ENCODE results near the gene SND1.
A peak's percentile ranks its signal among the peaks of the same experiment; 100 is the strongest.

Gene SND1

DNA sequence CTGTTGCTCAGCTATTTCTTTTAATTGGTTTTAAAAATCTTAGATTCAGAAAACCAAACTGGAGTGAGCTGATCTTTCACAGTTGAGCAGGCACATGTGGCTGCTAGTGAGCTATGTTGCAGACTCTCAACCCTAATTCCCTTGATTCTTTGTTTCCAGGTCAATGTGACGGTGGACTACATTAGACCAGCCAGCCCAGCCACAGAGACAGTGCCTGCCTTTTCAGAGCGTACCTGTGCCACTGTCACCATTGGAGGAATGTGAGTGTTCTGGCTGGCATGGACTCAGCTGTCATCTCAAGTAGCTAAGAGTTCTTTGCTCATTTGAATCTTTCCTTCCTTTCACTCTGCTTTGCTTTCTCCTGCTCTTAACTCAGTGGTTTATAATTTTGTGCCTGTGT, 192.2 kb downstream of the SND1 start:
- H3K27me3 ChIP-seq (ENCODE audit: insufficient read depth, low read depth, severe bottlenecking) = no peaks in the 10 kb centered on the region
- H3K9me3 ChIP-seq (ENCODE audit: severe bottlenecking) = no peaks in the 10 kb centered on the region
- peaks cover 4% of the 10 kb centered on the region; the same call in 1 of the 2 replicates for H3K36me3 ChIP-seq
- DNase-seq = peak; percentile 24
- TF ChIP-seq, protein P1, sequence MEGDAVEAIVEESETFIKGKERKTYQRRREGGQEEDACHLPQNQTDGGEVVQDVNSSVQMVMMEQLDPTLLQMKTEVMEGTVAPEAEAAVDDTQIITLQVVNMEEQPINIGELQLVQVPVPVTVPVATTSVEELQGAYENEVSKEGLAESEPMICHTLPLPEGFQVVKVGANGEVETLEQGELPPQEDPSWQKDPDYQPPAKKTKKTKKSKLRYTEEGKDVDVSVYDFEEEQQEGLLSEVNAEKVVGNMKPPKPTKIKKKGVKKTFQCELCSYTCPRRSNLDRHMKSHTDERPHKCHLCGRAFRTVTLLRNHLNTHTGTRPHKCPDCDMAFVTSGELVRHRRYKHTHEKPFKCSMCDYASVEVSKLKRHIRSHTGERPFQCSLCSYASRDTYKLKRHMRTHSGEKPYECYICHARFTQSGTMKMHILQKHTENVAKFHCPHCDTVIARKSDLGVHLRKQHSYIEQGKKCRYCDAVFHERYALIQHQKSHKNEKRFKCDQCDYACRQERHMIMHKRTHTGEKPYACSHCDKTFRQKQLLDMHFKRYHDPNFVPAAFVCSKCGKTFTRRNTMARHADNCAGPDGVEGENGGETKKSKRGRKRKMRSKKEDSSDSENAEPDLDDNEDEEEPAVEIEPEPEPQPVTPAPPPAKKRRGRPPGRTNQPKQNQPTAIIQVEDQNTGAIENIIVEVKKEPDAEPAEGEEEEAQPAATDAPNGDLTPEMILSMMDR (IDR thresholded peaks at IDR 0.05; ENCODE audit: low read depth, low read length) = no peak
- no peak overlapping the region for H3K4me3 ChIP-seq (ENCODE audit: low read depth, low read length)
- H3K27ac ChIP-seq = peak overlapping the region; percentile 56

DNA sequence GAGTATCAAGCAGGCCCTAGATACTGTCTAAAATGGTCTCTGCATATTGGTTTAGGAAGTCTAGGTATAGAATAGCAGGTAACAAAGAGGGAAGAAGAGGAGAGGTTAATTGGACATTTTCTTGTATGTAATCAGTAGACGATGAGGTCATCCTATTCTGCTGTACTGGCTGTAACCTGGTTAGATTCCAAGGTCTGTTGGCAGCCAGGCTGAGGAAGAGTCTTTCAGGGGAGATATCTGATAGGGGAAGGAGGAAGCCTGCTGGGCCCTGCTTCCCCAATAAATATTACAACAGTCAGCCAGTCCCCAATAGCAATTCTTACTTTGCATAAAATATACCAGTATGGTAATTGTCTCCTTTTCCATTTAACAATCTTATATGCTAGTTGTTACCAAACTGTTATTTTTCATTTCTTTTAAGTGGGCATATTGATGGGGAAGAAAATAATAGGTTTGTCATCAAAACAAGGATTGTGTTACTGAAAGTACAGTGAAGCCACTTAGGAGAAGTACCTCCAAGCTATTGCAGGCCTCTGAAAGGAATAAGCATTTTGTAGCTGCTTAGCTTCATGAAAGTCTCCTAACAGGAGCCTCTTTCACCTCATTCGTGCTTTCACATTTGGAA, 192.8 kb downstream of the SND1 start:
- TF ChIP-seq, protein P1 (IDR thresholded peaks at IDR 0.05; ENCODE audit: low read depth, low read length) = no peak
- Histone ChIP-seq H3K4me3 (ENCODE audit: low read depth, low read length) (no peak overlapping the region), H3K27ac (peak overlapping the region; percentile 56), H3K9me3 (ENCODE audit: severe bottlenecking) (no peaks in the 10 kb centered on the region), H3K36me3 (peaks cover 4% of the 10 kb centered on the region; the same call in 1 of the 2 replicates), H3K27me3 (ENCODE audit: insufficient read depth, low read depth, severe bottlenecking) (no peaks in the 10 kb centered on the region)
- DNase-seq = no peak

DNA sequence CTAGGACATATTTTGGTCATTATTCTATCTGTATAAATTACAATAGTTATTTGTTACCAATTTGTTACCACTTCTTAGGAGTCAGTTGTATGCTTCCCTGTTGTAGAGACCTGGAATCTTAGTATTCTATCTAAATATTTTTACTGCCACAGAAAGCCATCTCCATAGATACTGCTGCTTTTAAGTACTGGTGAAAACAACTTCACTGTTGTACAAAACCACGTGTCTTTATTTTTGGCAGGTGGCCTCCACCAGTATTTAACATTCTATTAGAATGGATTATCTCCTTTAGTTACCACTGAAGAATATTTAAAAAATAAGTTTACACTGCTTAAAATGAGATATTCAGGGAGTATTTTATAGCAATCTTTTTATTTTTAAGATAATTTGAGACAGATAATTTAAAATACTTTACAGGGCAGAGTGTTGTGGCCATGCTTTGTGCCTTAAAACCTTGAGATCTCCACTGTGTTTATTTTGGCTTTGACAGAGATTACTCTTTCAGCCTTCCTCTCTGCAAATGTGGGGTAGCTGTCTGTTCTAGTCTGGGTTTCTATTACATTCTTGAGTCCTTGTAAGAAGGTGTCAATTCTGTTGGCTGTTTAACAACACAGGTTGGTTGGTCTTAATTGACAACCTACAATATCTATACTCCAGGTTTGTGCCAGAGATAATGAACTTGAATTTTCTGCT, 193.7 kb downstream of the SND1 start:
- Histone ChIP-seq H3K4me3 (ENCODE audit: low read depth, low read length) (no peak overlapping the region), H3K27me3 (ENCODE audit: insufficient read depth, low read depth, severe bottlenecking) (no peaks in the 10 kb centered on the region), H3K36me3 (peaks cover 4% of the 10 kb centered on the region; the same call in 1 of the 2 replicates), H3K9me3 (ENCODE audit: severe bottlenecking) (no peaks in the 10 kb centered on the region), H3K27ac (no peak overlapping the region)
- TF ChIP-seq, protein P1 (IDR thresholded peaks at IDR 0.05; ENCODE audit: low read depth, low read length) = no peak
- DNase-seq = no peak

DNA sequence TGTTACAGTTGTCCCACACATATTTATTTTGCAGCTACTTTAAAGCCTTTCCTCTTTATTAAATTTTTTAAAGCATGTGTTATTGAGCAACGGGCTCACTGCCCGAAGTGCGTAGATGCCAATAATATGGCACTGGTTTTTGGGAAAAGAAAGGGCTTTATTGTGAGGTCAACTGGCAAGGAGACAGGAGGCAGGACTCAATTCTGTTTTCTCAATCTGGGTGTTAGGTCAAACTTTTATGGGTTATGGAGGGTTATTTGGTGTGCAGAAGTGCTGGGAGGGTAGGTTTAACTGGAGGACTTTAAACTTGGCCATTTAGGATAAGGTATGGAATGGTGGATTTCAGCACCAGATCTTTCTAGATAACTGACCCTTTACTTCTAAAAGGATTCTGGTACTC, 195.6 kb downstream of the SND1 start:
- H3K36me3 ChIP-seq = peaks cover 4% of the 10 kb centered on the region; the same call in 1 of the 2 replicates
- no peak overlapping the region for H3K4me3 ChIP-seq (ENCODE audit: low read depth, low read length)
- no peaks in the 10 kb centered on the region for H3K27me3 ChIP-seq (ENCODE audit: insufficient read depth, low read depth, severe bottlenecking)
- no peak for DNase-seq
- H3K9me3 ChIP-seq (ENCODE audit: severe bottlenecking) = no peaks in the 10 kb centered on the region
- H3K27ac ChIP-seq = no peak overlapping the region
- TF ChIP-seq, protein P1 (IDR thresholded peaks at IDR 0.05; ENCODE audit: low read depth, low read length) = no peak

DNA sequence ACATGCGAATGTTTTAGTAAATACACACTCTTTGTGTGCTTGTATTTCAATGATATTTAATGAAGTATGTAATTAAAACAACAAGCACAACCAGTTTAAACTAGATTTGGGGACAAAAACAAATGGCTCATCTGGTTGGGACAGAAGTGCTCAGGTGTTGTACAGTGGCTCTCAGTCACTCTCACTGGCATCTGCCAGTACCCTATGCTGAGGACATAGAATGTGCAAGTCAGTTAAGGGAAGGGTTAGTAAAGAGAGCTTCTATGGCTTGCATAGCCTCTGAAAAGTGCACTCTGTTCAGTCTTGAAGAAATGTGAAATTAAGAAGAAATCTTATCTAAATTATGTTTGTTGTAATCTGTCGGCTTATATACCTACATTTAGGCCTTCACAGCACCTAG, 196.2 kb downstream of the SND1 start:
- no peaks in the 10 kb centered on the region for H3K9me3 ChIP-seq (ENCODE audit: severe bottlenecking)
- no peak for DNase-seq
- TF ChIP-seq, protein P1 (IDR thresholded peaks at IDR 0.05; ENCODE audit: low read depth, low read length) = no peak
- H3K4me3 ChIP-seq (ENCODE audit: low read depth, low read length) = no peak overlapping the region
- peaks cover 4% of the 10 kb centered on the region; the same call in 1 of the 2 replicates for H3K36me3 ChIP-seq
- H3K27me3 ChIP-seq (ENCODE audit: insufficient read depth, low read depth, severe bottlenecking) = no peaks in the 10 kb centered on the region
- H3K27ac ChIP-seq = no peak overlapping the region; the same call in 1 of the 2 replicates
